ENCODE data around the gene LRMDA.
A peak's percentile ranks its signal among the peaks of the same experiment; 100 is the strongest.

LRMDA gene

GRCh38 chr10:75962395-75963061 lies 531.1 kb downstream of the LRMDA start:
- TF ChIP-seq CTCF (IDR thresholded peaks at IDR 0.05; ENCODE audit: low read depth, low read length) = no peak
- no peaks in the 10 kb centered on the region for H3K9me3 ChIP-seq (ENCODE audit: severe bottlenecking)
- no peaks in the 10 kb centered on the region for H3K36me3 ChIP-seq
- no peak overlapping the region for H3K4me3 ChIP-seq (ENCODE audit: low read depth, low read length)
- no peak overlapping the region for H3K27ac ChIP-seq
- no peaks in the 10 kb centered on the region for H3K27me3 ChIP-seq (ENCODE audit: insufficient read depth, low read depth, severe bottlenecking)
- DNase-seq = no peak

- no peaks in the 10 kb centered on the region for H3K9me3 ChIP-seq (ENCODE audit: severe bottlenecking)
- H3K27me3 ChIP-seq (ENCODE audit: insufficient read depth, low read depth, severe bottlenecking) = no peaks in the 10 kb centered on the region
- no peaks in the 10 kb centered on the region for H3K36me3 ChIP-seq
- TF ChIP-seq CTCF (IDR thresholded peaks at IDR 0.05; ENCODE audit: low read depth, low read length) = no peak
- H3K27ac ChIP-seq = no peak overlapping the region
- DNase-seq = peak; percentile 48
- H3K4me3 ChIP-seq (ENCODE audit: low read depth, low read length) = no peak overlapping the region
Observed at GRCh38 chr10:75967491-75967890, 536.1 kb downstream of the LRMDA start.

- TF ChIP-seq CTCF (IDR thresholded peaks at IDR 0.05; ENCODE audit: low read depth, low read length) = no peak
- no peak for DNase-seq
- H3K36me3 ChIP-seq = no peaks in the 10 kb centered on the region
- no peak overlapping the region for H3K4me3 ChIP-seq (ENCODE audit: low read depth, low read length)
- no peaks in the 10 kb centered on the region for H3K27me3 ChIP-seq (ENCODE audit: insufficient read depth, low read depth, severe bottlenecking)
- H3K27ac ChIP-seq = no peak overlapping the region
- H3K9me3 ChIP-seq (ENCODE audit: severe bottlenecking) = no peaks in the 10 kb centered on the region
Observed at GRCh38 chr10:75969031-75969430, 537.6 kb downstream of the LRMDA start.

GRCh38 chr10:75971402-75972211 lies 540.2 kb downstream of the LRMDA start:
- TF ChIP-seq CTCF (IDR thresholded peaks at IDR 0.05; ENCODE audit: low read depth, low read length) = no peak
- Histone ChIP-seq H3K4me3 (ENCODE audit: low read depth, low read length) (no peak overlapping the region), H3K27ac (no peak overlapping the region), H3K9me3 (ENCODE audit: severe bottlenecking) (no peaks in the 10 kb centered on the region), H3K36me3 (no peaks in the 10 kb centered on the region), H3K27me3 (ENCODE audit: insufficient read depth, low read depth, severe bottlenecking) (no peaks in the 10 kb centered on the region)
- DNase-seq = no peak

- TF ChIP-seq CTCF (IDR thresholded peaks at IDR 0.05; ENCODE audit: low read depth, low read length) = no peak
- no peaks in the 10 kb centered on the region for H3K27me3 ChIP-seq (ENCODE audit: insufficient read depth, low read depth, severe bottlenecking)
- no peak overlapping the region for H3K27ac ChIP-seq
- DNase-seq = no peak
- H3K4me3 ChIP-seq (ENCODE audit: low read depth, low read length) = no peak overlapping the region
- H3K9me3 ChIP-seq (ENCODE audit: severe bottlenecking) = no peaks in the 10 kb centered on the region
- H3K36me3 ChIP-seq = no peaks in the 10 kb centered on the region
Observed at GRCh38 chr10:75972491-75973276, 541.3 kb downstream of the LRMDA start.

All from WERI-Rb-1 (cell line).